NB4 (cell line): ENCODE data around the gene AHDC1.

Experiments used
- MYC ChIP-seq: IDR thresholded peaks from 2 replicates; pipeline ENCODE4 v1.6.1; 2011; ENCODE audit warnings: low read depth, low read length
- POLR2A ChIP-seq: IDR thresholded peaks from 2 replicates; pipeline ENCODE4 v1.6.1; 2011; ENCODE audit warnings: mild to moderate bottlenecking; ENCODE audit not compliant: insufficient read length; ENCODE audit errors: extremely low read depth
- TF ChIP-seq, protein P1 (sequence below): IDR thresholded peaks from one replicate; pipeline ENCODE4 v1.5.1; 2012; ENCODE audit warnings: low read depth, low read length
- TF ChIP-seq, protein P2 (sequence below): IDR thresholded peaks from 2 replicates; pipeline ENCODE4 v1.6.1; 2011; ENCODE audit warnings: low read depth, low read length

DNA sequence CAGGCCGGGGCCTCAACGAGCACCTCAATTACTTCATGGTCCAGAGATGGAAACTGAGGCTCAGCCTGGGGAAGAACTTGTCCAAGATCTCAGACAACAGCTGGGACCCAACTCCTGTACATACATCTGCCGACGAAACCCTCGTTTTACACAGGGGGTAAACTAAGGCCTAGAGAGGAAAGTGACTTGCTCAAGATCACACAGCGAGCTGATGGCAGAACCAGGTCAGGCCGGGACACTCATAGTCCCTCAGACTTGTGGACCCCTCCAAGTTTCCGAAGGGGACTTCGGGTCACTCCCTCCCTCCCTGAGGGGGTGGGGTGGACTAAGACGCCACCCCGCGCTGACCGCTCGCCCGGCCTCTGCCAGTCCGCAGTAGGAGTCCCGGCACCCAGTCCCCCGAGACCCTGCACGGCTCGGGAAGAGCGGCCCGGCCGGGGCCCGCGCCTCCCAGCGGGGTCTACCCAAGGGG, 114.4 kb downstream of the AHDC1 start:
- TF ChIP-seq MYC (no peak), POLR2A (no peak)
- TF ChIP-seq, protein P1, sequence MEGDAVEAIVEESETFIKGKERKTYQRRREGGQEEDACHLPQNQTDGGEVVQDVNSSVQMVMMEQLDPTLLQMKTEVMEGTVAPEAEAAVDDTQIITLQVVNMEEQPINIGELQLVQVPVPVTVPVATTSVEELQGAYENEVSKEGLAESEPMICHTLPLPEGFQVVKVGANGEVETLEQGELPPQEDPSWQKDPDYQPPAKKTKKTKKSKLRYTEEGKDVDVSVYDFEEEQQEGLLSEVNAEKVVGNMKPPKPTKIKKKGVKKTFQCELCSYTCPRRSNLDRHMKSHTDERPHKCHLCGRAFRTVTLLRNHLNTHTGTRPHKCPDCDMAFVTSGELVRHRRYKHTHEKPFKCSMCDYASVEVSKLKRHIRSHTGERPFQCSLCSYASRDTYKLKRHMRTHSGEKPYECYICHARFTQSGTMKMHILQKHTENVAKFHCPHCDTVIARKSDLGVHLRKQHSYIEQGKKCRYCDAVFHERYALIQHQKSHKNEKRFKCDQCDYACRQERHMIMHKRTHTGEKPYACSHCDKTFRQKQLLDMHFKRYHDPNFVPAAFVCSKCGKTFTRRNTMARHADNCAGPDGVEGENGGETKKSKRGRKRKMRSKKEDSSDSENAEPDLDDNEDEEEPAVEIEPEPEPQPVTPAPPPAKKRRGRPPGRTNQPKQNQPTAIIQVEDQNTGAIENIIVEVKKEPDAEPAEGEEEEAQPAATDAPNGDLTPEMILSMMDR, result no peak
- TF ChIP-seq, protein P2, sequence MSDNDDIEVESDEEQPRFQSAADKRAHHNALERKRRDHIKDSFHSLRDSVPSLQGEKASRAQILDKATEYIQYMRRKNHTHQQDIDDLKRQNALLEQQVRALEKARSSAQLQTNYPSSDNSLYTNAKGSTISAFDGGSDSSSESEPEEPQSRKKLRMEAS, result no peak
